Spleen (tissue), 11 donors: ENCODE data around the gene BMP2K. TPM values are rescaled to one million over a fixed set of nuclear protein-coding genes. Genes with fewer than 3 reads are reported as not detected.

Experiments
- DNase-seq: peaks from one replicate; pipeline ENCODE4 v3.0.0-alpha.2; 2020
- H3K27ac ChIP-seq, 8 donors: fragments of 200-600 bp; sonication (generic) in 7 of 8; 1 replicate in 4 of 8; 2 replicates in 4 of 8; pipeline versions ENCODE4 v1.5.0 to v1.8.0; 2016 to 2021; ENCODE audit warnings: inconsistent platforms in 4 of 8, mild to moderate bottlenecking in 4 of 8, moderate library complexity in 1 of 8
- H3K27me3 ChIP-seq, 7 donors: fragments of 200-600 bp; sonication (generic) in 6 of 7; replicated peaks in 1 of 7; 1 replicate in 4 of 7; 2 replicates in 3 of 7; pipeline versions ENCODE4 v1.5.0 to v1.8.0; 2016 to 2021; ENCODE audit warnings: inconsistent platforms in 3 of 7, mild to moderate bottlenecking in 1 of 7
- H3K36me3 ChIP-seq, 6 donors: fragments of 200-600 bp; sonication (generic) in 5 of 6; 1 replicate in 4 of 6; 2 replicates in 2 of 6; pipeline versions ENCODE4 v1.5.0 to v1.8.0; 2016 to 2021; ENCODE audit warnings: inconsistent platforms in 2 of 6
- H3K4me1 ChIP-seq, 6 donors: fragments of 200-600 bp; sonication (generic) in 5 of 6; 1 replicate in 3 of 6; 2 replicates in 3 of 6; pipeline versions ENCODE4 v1.5.0 to v1.8.0; 2016 to 2021; ENCODE audit warnings: inconsistent platforms in 3 of 6
- H3K4me3 ChIP-seq, 8 donors: fragments of 200-600 bp; sonication (generic) in 7 of 8; 1 replicate in 4 of 8; 2 replicates in 4 of 8; pipeline versions ENCODE4 v1.5.0 to v1.8.0; 2016 to 2021; ENCODE audit warnings: inconsistent platforms in 4 of 8, mild to moderate bottlenecking in 4 of 8, moderate library complexity in 2 of 8
- H3K9me3 ChIP-seq, 8 donors: fragments of 200-600 bp; sonication (generic) in 7 of 8; 1 replicate in 4 of 8; 2 replicates in 4 of 8; pipeline versions ENCODE4 v1.5.0 to v1.8.0; 2016 to 2021; ENCODE audit warnings: inconsistent platforms in 4 of 8
- POLR2A ChIP-seq, 3 donors: fragments of 450-650 bp; IDR thresholded peaks; one replicate each; pipeline ENCODE4 v1.5.1; 2017; ENCODE audit warnings: antibody characterized with exemption in 3 of 3, mild to moderate bottlenecking in 1 of 3
- POLR2AphosphoS5 ChIP-seq, 3 donors: sonication (generic); formaldehyde crosslinking; IDR thresholded peaks; one replicate each; pipeline ENCODE4 v1.5.1; 2017; ENCODE audit warnings: antibody characterized with exemption in 3 of 3
- WGBS, 5 donors: extraction: QIAGEN DNeasy Blood & Tissue Kit in 3 of 5; methylation state at CpG; one replicate each; pipeline versions ENCODE4 v1.1.5 to v1.1.7; 2013 to 2018; 5-methylcytosine and 5-hydroxymethylcytosine counted together
- intact Hi-C: fragments of 100-400 bp; cut with DNase I; formaldehyde crosslinking; loops from one replicate; pipeline ENCODE4 v1.15.0; 2023; ENCODE audit warnings: low total_unique reads
- polyA plus RNA-seq, 3 donors: library from polyadenylated mRNA; stranded (reverse); fragments of 200-250 nt; gene quantifications; one replicate each; pipeline ENCODE4 v1.2.1, GENCODE V29; 2013
- total RNA-seq, 7 donors: library from RNA; depleted of rRNA in 3 of 7; stranded (reverse); fragments of >200 nt in 3 of 7; fragmentation: NEBNext Ultra II Directional in 4 of 7; extraction: Animal tissue kit (Norgen Biotek cat#: 25700) in 4 of 7; gene quantifications; one replicate each; pipeline versions ENCODE4 v1.1.0 to v1.2.1, GENCODE V29; 2016 to 2021
- TF ChIP-seq, protein P1 (sequence below), 11 experiments: fragments of 200-600 bp in 7 of 11; fragments of 450-650 bp in 4 of 11; sonication (generic) in 4 of 11; IDR thresholded peaks in 8 of 11; conservative IDR thresholded peaks in 3 of 11; 1 replicate in 7 of 11; 2 replicates in 4 of 11; pipeline versions ENCODE4 v1.4.0 to v1.8.0; 2016 to 2021; ENCODE audit warnings: antibody characterized with exemption in 11 of 11, inconsistent platforms in 4 of 11, mild to moderate bottlenecking in 1 of 11
- donor health status: healthy with polysubstance abuse.
- donor health status: DM: no; HTN: no; CAD: no; lungs with moderate emphysema.
- donor health status: DM: no; HTN: no; CAD: no.
- donor health status: Bipolar disorder and iron deficiency.
- donor health status: healthy.
- donor health status: DM: no; HTN: no; CAD: no.
- donor health status: DM: yes; HTN: yes; CAD: no.

The BMP2K gene
- total and polyA plus RNA-seq, 10 donors = 27.4 to 154 (median 96.3) TPM

DNA sequence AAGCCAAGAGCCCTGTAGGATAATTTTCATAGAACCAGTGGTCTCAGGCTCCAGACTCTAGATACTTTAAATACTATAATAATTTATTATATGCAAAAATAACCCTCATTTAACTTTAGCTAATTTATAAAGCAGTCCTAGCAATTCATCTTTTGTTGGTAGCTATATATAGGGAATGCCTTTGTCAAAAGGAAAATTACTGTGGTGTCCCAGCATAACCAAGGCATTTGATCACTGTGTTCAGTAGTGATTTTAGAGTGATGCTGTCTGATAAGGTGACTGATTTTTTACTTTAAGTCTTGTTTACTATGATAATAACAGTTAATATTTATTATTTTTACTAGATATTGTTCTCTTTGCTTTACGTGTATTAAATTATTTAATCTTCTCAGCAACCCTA, 101.9 kb downstream of the BMP2K start:
- intact Hi-C loops = no loop called here

DNA sequence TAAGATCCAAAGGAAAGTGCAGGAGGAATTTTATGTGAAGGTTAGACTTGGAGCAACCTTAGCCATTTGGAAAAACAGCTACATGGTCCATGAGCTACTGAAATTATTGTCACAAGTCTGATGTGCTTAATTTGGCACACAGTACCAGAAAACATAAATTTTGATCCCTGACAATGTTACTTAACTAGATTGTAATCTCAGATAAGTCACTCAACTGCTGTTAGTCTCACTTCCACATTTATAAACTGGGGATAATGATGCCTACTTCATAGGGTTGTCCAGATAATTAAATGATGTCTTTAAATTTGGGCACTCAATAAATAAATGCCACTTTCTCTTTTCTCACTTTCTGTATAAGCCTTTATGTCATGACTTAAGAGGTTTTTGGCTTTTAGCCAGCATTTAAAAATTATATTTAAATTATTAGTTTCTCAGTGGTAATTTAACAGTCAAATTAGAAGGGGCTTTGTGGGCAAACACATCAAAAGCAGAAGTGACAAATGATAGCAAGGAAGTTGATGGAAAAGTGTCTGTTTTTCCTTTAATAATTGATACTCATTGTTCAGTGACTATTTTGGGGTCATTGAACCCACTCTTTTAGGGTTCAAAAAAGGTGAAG, 104.8 kb downstream of the BMP2K start:
- no peaks in the 10 kb centered on the region for H3K9me3 ChIP-seq
- no peak overlapping the region for H3K4me3 ChIP-seq
- H3K27ac ChIP-seq = no peak overlapping the region
- intact Hi-C loops = no loop called here
- TF ChIP-seq, protein P1, sequence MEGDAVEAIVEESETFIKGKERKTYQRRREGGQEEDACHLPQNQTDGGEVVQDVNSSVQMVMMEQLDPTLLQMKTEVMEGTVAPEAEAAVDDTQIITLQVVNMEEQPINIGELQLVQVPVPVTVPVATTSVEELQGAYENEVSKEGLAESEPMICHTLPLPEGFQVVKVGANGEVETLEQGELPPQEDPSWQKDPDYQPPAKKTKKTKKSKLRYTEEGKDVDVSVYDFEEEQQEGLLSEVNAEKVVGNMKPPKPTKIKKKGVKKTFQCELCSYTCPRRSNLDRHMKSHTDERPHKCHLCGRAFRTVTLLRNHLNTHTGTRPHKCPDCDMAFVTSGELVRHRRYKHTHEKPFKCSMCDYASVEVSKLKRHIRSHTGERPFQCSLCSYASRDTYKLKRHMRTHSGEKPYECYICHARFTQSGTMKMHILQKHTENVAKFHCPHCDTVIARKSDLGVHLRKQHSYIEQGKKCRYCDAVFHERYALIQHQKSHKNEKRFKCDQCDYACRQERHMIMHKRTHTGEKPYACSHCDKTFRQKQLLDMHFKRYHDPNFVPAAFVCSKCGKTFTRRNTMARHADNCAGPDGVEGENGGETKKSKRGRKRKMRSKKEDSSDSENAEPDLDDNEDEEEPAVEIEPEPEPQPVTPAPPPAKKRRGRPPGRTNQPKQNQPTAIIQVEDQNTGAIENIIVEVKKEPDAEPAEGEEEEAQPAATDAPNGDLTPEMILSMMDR (IDR thresholded peaks at IDR 0.05 in 8 of 11, conservative IDR thresholded peaks at IDR 0.05 in 3 of 11) = no peak
- TF ChIP-seq POLR2AphosphoS5 (IDR thresholded peaks at IDR 0.05) (no peak), POLR2A (IDR thresholded peaks at IDR 0.05) (no peak)
- no peaks in the 10 kb centered on the region for H3K27me3 ChIP-seq
- H3K4me1 ChIP-seq = peaks cover 0 to 16% (median 6%) of the 10 kb centered on the region in 6 donors
- peaks cover 0 to 75% (median 28%) of the 10 kb centered on the region in 6 donors for H3K36me3 ChIP-seq
- DNase-seq = no peak

More for the DNA sequence above, 101.9 kb downstream of the BMP2K start:
- peaks cover 0 to 16% (median 6%) of the 10 kb centered on the region in 6 donors for H3K4me1 ChIP-seq
- H3K27ac ChIP-seq = no peak overlapping the region
- WGBS, 5 donors = 98 to 100% (median 100%) methylated on average over 1 of the region's 1 CpG
- no peaks in the 10 kb centered on the region for H3K27me3 ChIP-seq
- H3K9me3 ChIP-seq = no peaks in the 10 kb centered on the region
- no peak for DNase-seq
- peaks cover 0 to 77% (median 39%) of the 10 kb centered on the region in 6 donors for H3K36me3 ChIP-seq
- TF ChIP-seq POLR2A (IDR thresholded peaks at IDR 0.05) (no peak), POLR2AphosphoS5 (IDR thresholded peaks at IDR 0.05) (no peak)
- TF ChIP-seq, protein P1 (IDR thresholded peaks at IDR 0.05 in 8 of 11, conservative IDR thresholded peaks at IDR 0.05 in 3 of 11) = no peak
- H3K4me3 ChIP-seq = no peak overlapping the region

DNA sequence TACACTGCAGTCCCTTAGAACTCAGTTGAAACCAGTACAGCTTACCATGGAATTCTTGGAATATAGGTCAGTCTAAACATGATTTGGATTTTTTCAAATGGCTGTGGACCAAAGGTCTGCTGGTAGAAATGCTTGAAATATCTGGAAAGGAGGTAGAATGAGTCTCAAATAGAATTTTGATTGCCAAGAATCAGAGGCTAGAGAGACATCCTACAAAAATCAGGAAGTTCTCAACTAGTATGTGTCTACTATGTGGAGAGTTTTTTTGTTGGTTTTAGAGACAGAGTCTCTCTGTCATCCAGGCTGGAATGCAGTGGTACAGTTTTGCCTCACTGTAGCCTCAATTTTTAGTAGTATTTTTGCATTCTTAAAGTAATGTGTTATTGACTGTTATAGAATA, 109.4 kb downstream of the BMP2K start:
- Histone ChIP-seq H3K27ac (no peak overlapping the region), H3K36me3 (peaks cover 0 to 70% (median 28%) of the 10 kb centered on the region in 6 donors), H3K4me3 (no peak overlapping the region), H3K9me3 (no peaks in the 10 kb centered on the region), H3K27me3 (no peaks in the 10 kb centered on the region), H3K4me1 (peaks cover 0 to 17% (median 2%) of the 10 kb centered on the region in 6 donors)
- intact Hi-C loops = no loop called here
- TF ChIP-seq POLR2A (IDR thresholded peaks at IDR 0.05) (no peak), POLR2AphosphoS5 (IDR thresholded peaks at IDR 0.05) (no peak)
- TF ChIP-seq, protein P1 (IDR thresholded peaks at IDR 0.05 in 8 of 11, conservative IDR thresholded peaks at IDR 0.05 in 3 of 11) = no peak
- DNase-seq = no peak

DNA sequence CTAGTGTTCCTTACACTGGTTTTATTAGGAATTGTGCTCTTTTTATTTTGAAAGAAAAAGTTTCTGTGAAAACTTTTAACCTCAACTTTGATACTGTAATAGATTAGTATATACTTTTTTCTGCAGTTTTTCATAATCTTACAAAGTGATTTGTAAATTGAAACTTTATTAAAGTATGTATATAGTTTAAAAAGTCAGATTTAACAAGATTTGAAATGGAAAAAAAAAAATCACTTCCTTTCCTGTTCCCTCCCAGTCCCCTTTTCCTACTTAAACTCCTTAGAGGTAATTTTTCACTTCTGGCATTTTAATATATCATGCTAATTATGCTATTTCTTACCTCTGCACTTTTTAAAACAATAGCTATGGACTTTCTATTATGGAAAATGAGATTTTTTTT, 113.8 kb downstream of the BMP2K start:
- no peaks in the 10 kb centered on the region for H3K27me3 ChIP-seq
- no peak for DNase-seq
- peaks cover 0 to 10% (median 0%) of the 10 kb centered on the region in 6 donors for H3K4me1 ChIP-seq
- intact Hi-C loops = no loop called here
- TF ChIP-seq, protein P1 (IDR thresholded peaks at IDR 0.05 in 8 of 11, conservative IDR thresholded peaks at IDR 0.05 in 3 of 11) = no peak
- no peak for TF ChIP-seq POLR2A (IDR thresholded peaks at IDR 0.05)
- no peak for TF ChIP-seq POLR2AphosphoS5 (IDR thresholded peaks at IDR 0.05)
- no peak overlapping the region for H3K4me3 ChIP-seq
- H3K9me3 ChIP-seq = no peaks in the 10 kb centered on the region
- H3K36me3 ChIP-seq = peaks cover 0 to 81% (median 40%) of the 10 kb centered on the region in 6 donors
- no peak overlapping the region for H3K27ac ChIP-seq
